CD4-positive, alpha-beta T cell (primary cell): Measurements from ENCODE around the gene SPATA4. TPM values are rescaled to one million over a fixed set of nuclear protein-coding genes. Genes with fewer than 3 reads are reported as not detected.
A peak's percentile ranks its signal among the peaks of the same experiment; 100 is the strongest.

Experiments
- ATAC-seq: fragments of 200-7000 bp; cut with Tn5 transposase; one replicate; pipeline ENCODE4 v1.10.0; 2022; ENCODE audit warnings: mild to moderate bottlenecking; ENCODE audit not compliant: poor library complexity
- CTCF ChIA-PET: fragments of 350-600 bp; sonication (Branson Sonifier 250); formaldehyde crosslinking; loops from one replicate; lab custom pipeline; 2021; ENCODE audit warnings: antibody characterized with exemption, inconsistent platforms; lab: Charles Lee
- POLR2A ChIA-PET: fragments of 350-600 bp; sonication (Branson Sonifier 250); formaldehyde crosslinking; loops from one replicate; lab custom pipeline; 2021; ENCODE audit warnings: antibody characterized with exemption, inconsistent platforms; lab: Charles Lee
- DNase-seq, 14 experiments: peaks; one replicate each; pipeline ENCODE4 v3.0.0-alpha.2; 2013 to 2020; ENCODE audit warnings: mixed read lengths in 2 of 14
- H3K27ac ChIP-seq, 2 donors: one replicate each; pipeline versions ENCODE4 v1.5.1 to v1.7.0; 2013; ENCODE audit warnings: low read length in 2 of 2, low read depth in 1 of 2, mild to moderate bottlenecking in 1 of 2
- H3K27me3 ChIP-seq, 2 experiments: 1 replicate in 1 of 2; 2 replicates in 1 of 2; pipeline versions ENCODE4 v1.6.1 to v1.7.0; 2013; ENCODE audit warnings: low read length in 2 of 2, control low read depth in 1 of 2, mild to moderate bottlenecking in 1 of 2, moderate library complexity in 1 of 2; ENCODE audit not compliant: insufficient read depth in 2 of 2, control insufficient read depth in 1 of 2
- H3K36me3 ChIP-seq: one replicate; pipeline ENCODE4 v1.6.1; 2013; ENCODE audit warnings: low read length, control low read depth; ENCODE audit not compliant: insufficient read depth
- H3K4me1 ChIP-seq: one replicate; pipeline ENCODE4 v1.6.1; 2013; ENCODE audit warnings: low read length, control low read depth; ENCODE audit not compliant: insufficient read depth
- H3K4me3 ChIP-seq: one replicate; pipeline ENCODE4 v1.5.1; 2013; ENCODE audit warnings: mild to moderate bottlenecking, low read length, moderate library complexity
- H3K9me3 ChIP-seq, 2 experiments: 1 replicate in 1 of 2; 2 replicates in 1 of 2; pipeline versions ENCODE4 v1.6.1 to v1.7.0; 2013; ENCODE audit warnings: low read length in 2 of 2, mild to moderate bottlenecking in 2 of 2, control low read depth in 1 of 2, moderate library complexity in 1 of 2; ENCODE audit not compliant: control insufficient read depth in 1 of 2, insufficient read depth in 1 of 2
- H3K27ac Mint-ChIP-seq: one replicate; pipeline ENCODE4 v1.8.0; 2020; ENCODE audit warnings: mixed read lengths
- H3K27me3 Mint-ChIP-seq: one replicate; pipeline ENCODE4 v1.8.0; 2021; ENCODE audit warnings: mixed read lengths
- H3K36me3 Mint-ChIP-seq: one replicate; pipeline ENCODE4 v1.8.0; 2021; ENCODE audit warnings: low read depth, mixed read lengths
- H3K4me1 Mint-ChIP-seq: one replicate; pipeline ENCODE4 v1.8.0; 2021; ENCODE audit warnings: low read depth, mixed read lengths
- H3K4me3 Mint-ChIP-seq: one replicate; pipeline ENCODE4 v1.8.0; 2020; ENCODE audit warnings: mild to moderate bottlenecking, mixed read lengths
- H3K9me3 Mint-ChIP-seq: one replicate; pipeline ENCODE4 v1.8.0; 2020; ENCODE audit warnings: mixed read lengths
- intact Hi-C, 2 experiments: fragments of 100-400 bp; cut with DNase I in 1 of 2; cut with micrococcal nuclease in 1 of 2; formaldehyde crosslinking; loops; one replicate each; pipeline versions ENCODE4 v1.15.1 to v1.9.0; 2023 to 2025; cut with DNase I, micrococcal nuclease
- total RNA-seq, 174 experiments: library from RNA in 2 of 174; stranded (reverse) in 2 of 174; gene quantifications; one replicate each; pipeline ENCODE4 v1.2.3 and lab custom pipeline; 2021 to 2026
- TF ChIP-seq, protein P1 (sequence below): fragments of 200-600 bp; IDR thresholded peaks from one replicate; pipeline ENCODE4 v1.8.0; 2022; ENCODE audit warnings: antibody characterized with exemption, mild to moderate bottlenecking

SPATA4 gene
- total RNA-seq, 2 experiments from 2014 or later = not detected

DNA sequence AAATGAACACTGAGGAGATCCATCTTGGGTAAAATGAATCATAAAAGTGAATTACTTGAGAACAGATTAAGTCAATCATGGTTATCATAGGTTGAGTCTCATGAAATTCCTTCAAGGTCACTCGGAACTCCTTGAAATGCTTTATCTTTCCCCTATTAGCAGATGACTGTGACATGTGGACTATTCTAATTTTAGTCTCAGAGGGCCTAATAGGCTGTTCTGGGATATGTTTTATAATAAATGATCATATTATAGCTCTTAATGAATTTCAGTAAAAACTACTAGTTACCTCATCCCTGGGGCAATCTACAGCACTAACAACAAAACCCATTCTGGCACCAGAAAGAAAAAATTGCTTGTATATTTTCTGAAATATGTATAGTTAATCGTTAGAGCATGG lies 44.7 kb downstream of the SPATA4 start:
- H3K4me1 Mint-ChIP-seq = no peaks in the 10 kb centered on the region
- no peaks in the 10 kb centered on the region for H3K4me1 ChIP-seq
- no peak for ATAC-seq
- H3K4me3 Mint-ChIP-seq = no peak overlapping the region
- no peak overlapping the region for H3K27ac Mint-ChIP-seq
- TF ChIP-seq, protein P1, sequence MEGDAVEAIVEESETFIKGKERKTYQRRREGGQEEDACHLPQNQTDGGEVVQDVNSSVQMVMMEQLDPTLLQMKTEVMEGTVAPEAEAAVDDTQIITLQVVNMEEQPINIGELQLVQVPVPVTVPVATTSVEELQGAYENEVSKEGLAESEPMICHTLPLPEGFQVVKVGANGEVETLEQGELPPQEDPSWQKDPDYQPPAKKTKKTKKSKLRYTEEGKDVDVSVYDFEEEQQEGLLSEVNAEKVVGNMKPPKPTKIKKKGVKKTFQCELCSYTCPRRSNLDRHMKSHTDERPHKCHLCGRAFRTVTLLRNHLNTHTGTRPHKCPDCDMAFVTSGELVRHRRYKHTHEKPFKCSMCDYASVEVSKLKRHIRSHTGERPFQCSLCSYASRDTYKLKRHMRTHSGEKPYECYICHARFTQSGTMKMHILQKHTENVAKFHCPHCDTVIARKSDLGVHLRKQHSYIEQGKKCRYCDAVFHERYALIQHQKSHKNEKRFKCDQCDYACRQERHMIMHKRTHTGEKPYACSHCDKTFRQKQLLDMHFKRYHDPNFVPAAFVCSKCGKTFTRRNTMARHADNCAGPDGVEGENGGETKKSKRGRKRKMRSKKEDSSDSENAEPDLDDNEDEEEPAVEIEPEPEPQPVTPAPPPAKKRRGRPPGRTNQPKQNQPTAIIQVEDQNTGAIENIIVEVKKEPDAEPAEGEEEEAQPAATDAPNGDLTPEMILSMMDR = no peak
- intact Hi-C loops = loop anchor here in 1 of 2 experiments (1.0 kb wide), 1 partner anchor 191 kb away; no protein-coding TSS in a partner anchor
- ChIA-PET CTCF (interaction anchor here (1.0 kb wide), 1 partner anchor 190 kb away, joined by 4 read pairs; no protein-coding TSS in a partner anchor), POLR2A (no interaction called here)
- no peaks in the 10 kb centered on the region for H3K9me3 Mint-ChIP-seq
- no peak overlapping the region for H3K27ac ChIP-seq
- H3K36me3 Mint-ChIP-seq = no peaks in the 10 kb centered on the region
- H3K4me3 ChIP-seq = no peak overlapping the region
- no peak for DNase-seq
- H3K36me3 ChIP-seq = no peaks in the 10 kb centered on the region
- H3K9me3 ChIP-seq = no peaks in the 10 kb centered on the region
- H3K27me3 ChIP-seq = no peaks in the 10 kb centered on the region
- no peaks in the 10 kb centered on the region for H3K27me3 Mint-ChIP-seq

DNA sequence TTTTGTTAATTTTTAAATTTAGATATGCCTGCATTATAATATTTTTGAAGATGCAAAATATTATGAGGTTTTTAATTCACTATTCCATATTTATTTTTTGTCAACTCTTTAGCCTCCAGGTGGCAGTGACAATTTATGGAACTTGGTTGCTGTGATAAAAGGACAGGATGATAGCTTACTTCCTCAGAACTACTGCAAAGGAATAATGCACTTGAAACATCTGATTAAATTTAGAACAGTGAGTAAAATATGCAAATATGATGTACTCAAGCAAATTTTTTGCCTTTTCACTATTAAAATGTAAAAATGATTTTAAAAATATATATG lies 45.1 kb downstream of the SPATA4 start:
- H3K27ac Mint-ChIP-seq = no peak overlapping the region
- DNase-seq = peak in 3 of 14 experiments; percentile 5 to 22 (median 11)
- intact Hi-C loops = loop anchor here in 1 of 2 experiments (1.0 kb wide), 1 partner anchor 191 kb away; no protein-coding TSS in a partner anchor
- no peak for ATAC-seq
- Histone ChIP-seq H3K4me3 (no peak overlapping the region), H3K36me3 (no peaks in the 10 kb centered on the region), H3K27me3 (no peaks in the 10 kb centered on the region), H3K27ac (no peak overlapping the region), H3K4me1 (no peaks in the 10 kb centered on the region), H3K9me3 (no peaks in the 10 kb centered on the region)
- no peak overlapping the region for H3K4me3 Mint-ChIP-seq
- H3K4me1 Mint-ChIP-seq = no peaks in the 10 kb centered on the region
- POLR2A ChIA-PET = no interaction called here
- H3K36me3 Mint-ChIP-seq = no peaks in the 10 kb centered on the region
- H3K27me3 Mint-ChIP-seq = no peaks in the 10 kb centered on the region
- H3K9me3 Mint-ChIP-seq = no peaks in the 10 kb centered on the region
- TF ChIP-seq, protein P1 = no peak
- CTCF ChIA-PET = interaction anchor here (1.0 kb wide), 1 partner anchor 190 kb away, joined by 4 read pairs; no protein-coding TSS in a partner anchor

DNA sequence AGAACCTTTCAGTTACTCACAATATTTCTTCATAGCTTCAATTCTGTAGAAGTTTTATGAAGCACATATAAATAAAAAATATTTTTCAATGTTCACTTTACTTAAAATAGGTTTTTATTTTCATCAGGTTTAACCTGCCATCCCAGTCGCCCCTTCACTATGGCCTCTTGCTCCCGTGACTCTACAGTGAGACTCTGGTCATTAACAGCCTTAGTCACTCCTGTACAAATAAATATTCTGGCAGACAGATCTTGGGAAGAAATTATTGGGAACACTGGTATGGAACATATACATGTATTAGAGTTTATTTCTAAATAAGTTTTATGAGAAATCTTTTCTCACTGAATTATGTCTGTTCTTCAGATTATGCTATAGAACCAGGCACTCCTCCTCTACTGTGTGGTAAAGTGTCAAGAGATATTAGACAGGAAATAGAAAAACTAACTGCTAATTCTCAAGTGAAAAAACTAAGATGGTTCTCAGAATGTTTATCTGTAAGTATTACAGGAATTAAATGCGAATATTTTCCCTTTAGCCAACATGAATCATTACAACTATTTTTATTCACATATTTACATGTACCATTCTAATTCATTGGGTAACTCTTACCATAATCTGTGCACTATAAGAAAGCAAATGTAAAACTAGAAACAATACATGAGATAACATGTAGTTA lies 45.6 kb downstream of the SPATA4 start:
- no peaks in the 10 kb centered on the region for H3K36me3 Mint-ChIP-seq
- no peaks in the 10 kb centered on the region for H3K27me3 Mint-ChIP-seq
- H3K9me3 Mint-ChIP-seq = no peaks in the 10 kb centered on the region
- no peak overlapping the region for H3K27ac Mint-ChIP-seq
- intact Hi-C loops = loop anchor here (1.0 to 5.0 kb wide), 2 partner anchors 191 to 192 kb away; no protein-coding TSS in a partner anchor
- Histone ChIP-seq H3K9me3 (no peaks in the 10 kb centered on the region), H3K4me1 (no peaks in the 10 kb centered on the region), H3K4me3 (no peak overlapping the region), H3K36me3 (no peaks in the 10 kb centered on the region), H3K27ac (no peak overlapping the region), H3K27me3 (no peaks in the 10 kb centered on the region)
- H3K4me1 Mint-ChIP-seq = no peaks in the 10 kb centered on the region
- no peak for ATAC-seq
- POLR2A ChIA-PET = no interaction called here
- TF ChIP-seq, protein P1 = no peak
- CTCF ChIA-PET = interaction anchor here (1.4 kb wide), 1 partner anchor 9 kb away, joined by 5 read pairs; no protein-coding TSS in a partner anchor
- no peak for DNase-seq
- H3K4me3 Mint-ChIP-seq = no peak overlapping the region
